ENCODE results near the gene LRIT2. TPM values are rescaled to one million over a fixed set of nuclear protein-coding genes. Genes with fewer than 3 reads are reported as not detected.

The LRIT2 gene
- not detected for total RNA-seq
- long read RNA-seq = 0 reads

DNA sequence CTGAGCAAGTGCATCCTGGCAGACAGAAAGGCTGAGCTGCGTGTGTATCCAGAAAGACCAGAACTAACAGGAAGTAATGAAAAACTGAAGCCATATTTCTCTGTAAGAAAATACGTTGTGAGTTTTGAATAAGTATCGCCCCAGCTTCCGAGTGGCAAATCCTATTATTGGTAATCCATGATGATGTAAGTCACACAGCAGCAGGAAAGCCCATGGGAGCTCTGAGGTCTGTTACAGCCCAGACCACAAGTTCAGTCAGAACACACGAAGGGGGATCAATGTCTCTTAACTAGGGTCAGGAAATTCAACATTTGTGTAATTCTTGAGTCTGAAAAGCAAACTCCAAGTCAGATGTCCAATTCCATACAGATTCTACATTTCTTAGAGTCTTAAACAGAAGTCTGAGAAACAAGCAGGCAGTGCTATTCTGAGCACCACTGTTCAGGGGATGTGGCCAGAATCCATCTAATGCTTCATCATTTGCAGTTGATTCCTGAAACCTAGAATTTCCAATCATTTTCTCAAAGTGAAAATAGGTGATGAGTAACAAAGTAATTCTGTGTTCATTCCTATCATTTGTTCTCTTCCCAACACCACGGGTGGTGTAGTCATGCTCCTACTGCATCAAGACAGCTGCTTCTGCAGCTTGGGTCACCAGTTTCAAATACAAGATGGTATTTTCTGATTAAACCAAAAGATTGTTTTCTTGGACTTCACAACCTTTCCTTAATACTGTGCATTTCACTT lies at the start of gene LRIT2:
Gene LRIT2, minus strand, starts transcription at position 118 of the 747 bp plus-strand sequence. Its CDS starts 24 bp downstream, at position 94.
- ATAC-seq = no peak
- no peak for DNase-seq (ENCODE audit: missing footprints)
- intact Hi-C loops (cut with DNase I) = no loop called here

GRCh38 chr10:84270708-84271107 lies 45.4 kb upstream of the LRIT2 start:
- no peak for DNase-seq (ENCODE audit: missing footprints)
- ATAC-seq = no peak
- intact Hi-C loops (cut with DNase I) = no loop called here

GRCh38 chr10:84269773-84270172 lies 44.4 kb upstream of the LRIT2 start:
- intact Hi-C loops (cut with DNase I) = loop anchor here (10.0 kb wide), 1 partner anchor 475 kb away; no protein-coding TSS in a partner anchor
- ATAC-seq (no peak), DNase-seq (ENCODE audit: missing footprints) (no peak)

DNA sequence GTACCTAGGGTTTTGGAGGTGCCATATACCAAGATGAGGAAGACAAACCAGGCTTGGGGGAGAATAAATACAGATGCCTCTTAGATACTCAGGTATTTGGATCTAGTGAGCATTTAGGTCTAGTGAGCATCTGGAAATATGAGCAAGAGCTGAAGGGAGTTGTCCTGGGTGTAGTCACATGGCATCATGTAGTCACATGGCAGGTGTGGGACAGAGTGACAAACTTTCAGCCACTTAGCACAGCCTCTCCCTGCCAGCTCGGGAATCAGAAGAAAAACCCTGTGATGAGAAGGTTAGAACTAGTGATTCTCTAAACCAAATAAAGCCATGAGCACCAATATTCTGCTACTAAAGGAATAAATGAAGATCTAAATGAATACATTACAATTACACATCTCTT lies 43.8 kb upstream of the LRIT2 start:
- intact Hi-C loops (cut with DNase I) = loop anchor here (10.0 kb wide), 1 partner anchor 476 kb away; no protein-coding TSS in a partner anchor
- no peak for DNase-seq (ENCODE audit: missing footprints)
- ATAC-seq = no peak

DNA sequence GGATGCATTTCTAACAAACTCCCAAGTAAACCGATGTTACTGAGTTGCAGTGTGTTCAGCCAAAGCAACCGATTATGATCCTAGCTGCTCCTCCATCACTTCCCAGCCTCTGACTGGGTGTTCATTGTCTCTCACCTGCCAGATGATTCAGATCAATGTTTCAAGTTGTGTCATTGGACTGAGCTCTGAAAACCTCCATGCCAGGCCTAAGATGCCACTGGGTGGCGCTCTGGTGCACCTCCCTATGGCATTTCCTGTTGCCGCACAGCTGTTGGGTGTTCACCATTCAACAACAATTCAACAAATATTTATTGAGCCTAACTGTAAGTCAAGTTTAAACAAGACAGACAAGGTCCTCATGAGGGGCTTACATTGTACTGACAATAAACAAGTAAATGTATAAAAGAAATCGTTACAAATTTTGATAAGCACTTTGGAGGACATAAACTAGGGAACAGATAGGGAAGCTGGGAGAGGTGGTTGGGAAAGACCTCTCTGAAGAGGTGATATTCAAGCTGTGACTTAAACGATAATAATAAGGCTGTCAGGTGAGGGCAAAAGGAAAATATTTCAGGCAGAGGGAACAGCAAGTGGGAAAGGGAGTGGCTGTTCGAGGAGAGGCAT lies 42.3 kb upstream of the LRIT2 start:
- no peak for ATAC-seq
- intact Hi-C loops (cut with DNase I) = loop anchor here (10.0 kb wide), 1 partner anchor 477 kb away; no protein-coding TSS in a partner anchor
- DNase-seq (ENCODE audit: missing footprints) = peak; percentile 58

DNA sequence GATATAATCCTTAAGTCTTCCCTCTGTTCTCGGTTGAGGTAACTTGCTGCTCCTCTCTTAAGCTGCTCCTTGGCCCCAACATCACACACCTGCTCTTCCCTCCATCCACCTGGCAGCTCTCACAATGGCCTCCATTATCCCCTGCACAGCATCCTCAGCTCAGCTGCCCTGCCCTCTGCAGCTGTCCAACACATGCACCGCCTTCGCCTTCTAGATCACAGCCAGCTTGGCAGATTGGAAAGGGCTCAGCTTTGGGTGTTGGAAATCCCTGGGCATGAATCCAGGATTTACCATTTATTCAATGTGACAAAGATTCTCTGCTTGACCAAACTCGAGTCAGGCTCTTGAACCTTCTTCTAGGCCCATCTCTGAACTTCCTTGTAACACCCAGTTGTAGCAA lies 40.1 kb upstream of the LRIT2 start:
- no peak for DNase-seq (ENCODE audit: missing footprints)
- intact Hi-C loops (cut with DNase I) = loop anchor here (2.0 to 10.0 kb wide), 2 partner anchors 109 to 479 kb away; no protein-coding TSS in a partner anchor
- ATAC-seq = no peak

DNA sequence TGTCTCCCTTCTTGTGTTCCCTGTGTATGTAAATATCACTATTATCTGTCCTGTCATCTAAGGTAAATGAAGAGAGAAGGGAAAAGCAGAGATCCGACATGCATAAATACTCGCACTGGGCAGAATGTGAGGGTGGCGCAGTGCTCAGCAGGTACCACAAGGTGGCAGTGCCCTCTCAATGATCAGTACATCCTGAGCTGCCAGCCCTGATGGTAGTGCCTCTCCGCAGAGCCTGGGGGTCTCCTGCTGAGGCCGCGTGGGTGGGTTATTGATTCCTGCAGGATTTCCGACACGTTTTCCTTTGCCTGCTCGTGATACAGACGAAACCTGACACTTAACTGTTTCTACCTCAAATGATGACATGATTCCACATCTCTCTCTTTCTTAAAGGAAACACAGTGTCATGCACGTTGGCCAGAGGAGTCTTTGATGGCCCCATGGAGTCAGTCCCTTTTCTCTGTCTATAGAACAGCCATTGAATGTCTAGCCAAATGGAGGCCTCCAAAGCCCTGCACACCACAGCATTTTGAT lies 39.3 kb upstream of the LRIT2 start:
- DNase-seq (ENCODE audit: missing footprints) (no peak), ATAC-seq (peak; percentile 89)
- intact Hi-C loops (cut with DNase I) = loop anchor here (1.0 to 10.0 kb wide), 3 partner anchors 110 to 480 kb away; no protein-coding TSS in a partner anchor

DNA sequence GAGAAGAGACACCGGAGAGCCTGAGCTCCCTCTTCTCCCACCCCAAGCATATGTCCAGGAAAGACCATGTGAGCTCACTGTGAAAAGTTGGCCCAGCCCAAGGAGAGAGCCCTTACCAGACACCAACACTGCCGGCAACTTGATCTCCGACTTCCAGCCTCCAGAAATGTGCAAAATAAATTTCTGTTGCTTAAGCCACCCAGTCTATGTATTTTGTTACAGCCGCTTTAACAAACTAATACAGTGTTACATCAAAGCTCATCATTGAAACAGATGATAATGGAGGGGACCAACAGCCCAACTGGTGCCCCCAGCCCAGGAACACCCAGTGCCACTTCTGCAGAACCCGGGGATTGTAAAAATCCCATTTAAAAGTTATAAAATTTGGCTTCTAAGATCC lies 38.4 kb upstream of the LRIT2 start:
- intact Hi-C loops (cut with DNase I) = loop anchor here (1.0 to 10.0 kb wide), 3 partner anchors 111 to 481 kb away; no protein-coding TSS in a partner anchor
- no peak for DNase-seq (ENCODE audit: missing footprints)
- ATAC-seq = no peak

DNA sequence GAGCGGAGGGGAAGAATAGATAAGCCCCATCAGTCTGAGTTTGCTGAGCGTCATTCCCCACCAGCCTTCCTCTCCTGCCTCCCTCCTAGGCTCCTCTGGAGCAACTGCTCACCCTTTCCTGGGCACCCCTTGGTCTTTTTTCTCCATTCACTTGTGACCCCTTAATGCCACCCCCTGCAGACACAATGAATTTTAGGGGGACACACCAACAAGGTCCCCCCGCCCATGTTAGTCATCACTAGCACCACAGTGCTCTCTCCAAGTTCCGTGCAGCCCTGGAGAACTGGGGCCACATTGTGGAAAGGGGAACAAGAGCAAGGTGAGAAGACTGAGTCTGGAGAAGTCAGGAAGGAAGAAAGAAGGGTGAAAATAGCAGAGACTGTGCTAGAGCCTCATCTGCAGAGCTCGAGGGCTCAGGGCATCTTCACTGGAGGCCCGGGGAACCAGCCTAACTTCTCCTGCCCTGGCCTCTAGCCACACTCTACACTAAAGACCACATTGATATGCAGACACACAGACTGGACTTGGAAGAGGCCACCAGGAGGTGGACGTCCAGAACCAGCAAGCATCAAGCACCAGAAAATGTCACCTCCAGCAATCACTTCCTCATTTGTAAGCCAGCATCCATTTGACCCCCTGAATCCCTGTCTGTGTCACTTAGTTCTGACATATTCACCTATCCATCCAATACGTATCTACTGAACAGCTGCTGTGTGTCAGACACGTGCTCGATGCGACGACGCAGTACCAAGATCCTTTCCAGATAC lies 37.0 kb upstream of the LRIT2 start:
- ATAC-seq (no peak), DNase-seq (ENCODE audit: missing footprints) (no peak)
- intact Hi-C loops (cut with DNase I) = loop anchor here (10.0 kb wide), 1 partner anchor 482 kb away; no protein-coding TSS in a partner anchor

GRCh38 chr10:84261236-84261915 lies 36.0 kb upstream of the LRIT2 start:
- intact Hi-C loops (cut with DNase I) = loop anchor here (10.0 kb wide), 1 partner anchor 483 kb away; no protein-coding TSS in a partner anchor
- no peak for DNase-seq (ENCODE audit: missing footprints)
- no peak for ATAC-seq

GRCh38 chr10:84258034-84258695 lies 32.8 kb upstream of the LRIT2 start:
- peak; percentile 9 for ATAC-seq
- intact Hi-C loops (cut with DNase I) = no loop called here

GRCh38 chr10:84257343-84258020 lies 32.1 kb upstream of the LRIT2 start:
- intact Hi-C loops (cut with DNase I) = no loop called here
- ATAC-seq = peak; percentile 3

More at GRCh38 chr10:84258034-84258695, 32.8 kb upstream of the LRIT2 start:
- no peak for DNase-seq (ENCODE audit: missing footprints)

GRCh38 chr10:84256510-84257342 lies 31.4 kb upstream of the LRIT2 start:
- DNase-seq (ENCODE audit: missing footprints) (no peak), ATAC-seq (peak; percentile 77)
- intact Hi-C loops (cut with DNase I) = no loop called here

More at GRCh38 chr10:84257343-84258020, 32.1 kb upstream of the LRIT2 start:
- no peak for DNase-seq (ENCODE audit: missing footprints)

GRCh38 chr10:84254552-84255478 lies 29.5 kb upstream of the LRIT2 start:
- DNase-seq (ENCODE audit: missing footprints) (no peak), ATAC-seq (no peak)
- intact Hi-C loops (cut with DNase I) = no loop called here

GRCh38 chr10:84248794-84249193 lies 23.4 kb upstream of the LRIT2 start:
- ATAC-seq = no peak
- intact Hi-C loops (cut with DNase I) = no loop called here
- no peak for DNase-seq (ENCODE audit: missing footprints)
